ENCODE data around the gene BAG5.
"Not testable (repeated sequence)": the region's sequence is repeated elsewhere in the genome, so short reads cannot be mapped to it uniquely, and the experiment has no call there.

Gene BAG5

GRCh38 chr14:103521951-103522563 lies 40.4 kb downstream of the BAG5 start:
- no peak for DNase-seq

GRCh38 chr14:103521438-103521950 lies 41.0 kb downstream of the BAG5 start:
- DNase-seq, result no peak

- peak; percentile 68 for DNase-seq
Observed at GRCh38 chr14:103520657-103521437, 41.6 kb downstream of the BAG5 start.

- no peak for DNase-seq
Observed at GRCh38 chr14:103520269-103520656, 42.2 kb downstream of the BAG5 start.

GRCh38 chr14:103519837-103520212 lies 42.6 kb downstream of the BAG5 start:
- no peak for DNase-seq

GRCh38 chr14:103519043-103519836 lies 43.2 kb downstream of the BAG5 start:
- DNase-seq, result no peak

- DNase-seq, result peak; percentile 68
Observed at GRCh38 chr14:103518422-103519042, 43.9 kb downstream of the BAG5 start.

GRCh38 chr14:103517721-103518421 lies 44.6 kb downstream of the BAG5 start:
- no peak for DNase-seq

- DNase-seq, result no peak
Observed at GRCh38 chr14:103517174-103517566, 45.3 kb downstream of the BAG5 start.

- DNase-seq, result no peak
Observed at GRCh38 chr14:103516426-103517173, 45.9 kb downstream of the BAG5 start.

- DNase-seq, result no peak
Observed at GRCh38 chr14:103514596-103515421, 47.6 kb downstream of the BAG5 start.

- no peak for DNase-seq
Observed at GRCh38 chr14:103512701-103513611, 49.5 kb downstream of the BAG5 start.

- DNase-seq, result not testable (repeated sequence)
Observed at GRCh38 chr14:103512180-103512579, 50.3 kb downstream of the BAG5 start.

GRCh38 chr14:103510724-103511693 lies 51.4 kb downstream of the BAG5 start:
- DNase-seq, result no peak

- no peak for DNase-seq
Observed at GRCh38 chr14:103509864-103510723, 52.4 kb downstream of the BAG5 start.

- no peak for DNase-seq
Observed at GRCh38 chr14:103508521-103509329, 53.7 kb downstream of the BAG5 start.

All from stimulated activated CD4-positive, alpha-beta T cell treated with anti-CD3 and anti-CD28 coated beads, Interleukin-4, amount 100 ng/mL, for 1 hour (primary cell).